DOHH2 (cell line): ENCODE data around the gene NHLRC2.

Experiments
- EZH2phosphoT487 ChIP-seq: fragments of 200-600 bp; sonication (generic); IDR thresholded peaks from 2 replicates; pipeline ENCODE4 v1.6.1; 2017; ENCODE audit warnings: borderline replicate concordance, mild to moderate bottlenecking, antibody characterized with exemption, low read length, moderate library complexity, mixed read lengths
- TF ChIP-seq, protein P1 (sequence below): fragments of 200-600 bp; sonication (generic); IDR thresholded peaks from one replicate; pipeline ENCODE4 v1.5.1; 2014; ENCODE audit warnings: antibody characterized with exemption, mild to moderate bottlenecking, low read depth, low read length; ENCODE audit not compliant: poor library complexity, severe bottlenecking

DNA sequence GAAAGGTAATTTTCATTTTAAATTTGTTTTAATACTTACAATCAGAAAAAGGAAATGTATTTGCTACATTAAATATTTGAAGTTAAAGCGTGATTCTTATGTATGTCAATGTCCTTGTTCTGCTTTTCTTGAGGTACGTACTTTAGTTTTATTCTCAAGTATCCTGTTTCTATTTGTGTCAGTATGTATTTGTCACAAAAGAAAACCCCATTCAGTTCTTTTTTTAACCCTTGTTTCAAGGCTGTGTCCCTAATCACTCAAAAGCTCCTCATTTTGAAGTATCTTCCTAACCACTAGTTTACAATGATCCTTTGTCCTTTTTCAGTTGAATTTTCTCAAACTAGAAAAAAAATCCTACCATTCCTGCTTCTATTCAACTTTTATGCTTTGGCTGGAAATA, 25.2 kb downstream of the NHLRC2 start:
- TF ChIP-seq, protein P1, sequence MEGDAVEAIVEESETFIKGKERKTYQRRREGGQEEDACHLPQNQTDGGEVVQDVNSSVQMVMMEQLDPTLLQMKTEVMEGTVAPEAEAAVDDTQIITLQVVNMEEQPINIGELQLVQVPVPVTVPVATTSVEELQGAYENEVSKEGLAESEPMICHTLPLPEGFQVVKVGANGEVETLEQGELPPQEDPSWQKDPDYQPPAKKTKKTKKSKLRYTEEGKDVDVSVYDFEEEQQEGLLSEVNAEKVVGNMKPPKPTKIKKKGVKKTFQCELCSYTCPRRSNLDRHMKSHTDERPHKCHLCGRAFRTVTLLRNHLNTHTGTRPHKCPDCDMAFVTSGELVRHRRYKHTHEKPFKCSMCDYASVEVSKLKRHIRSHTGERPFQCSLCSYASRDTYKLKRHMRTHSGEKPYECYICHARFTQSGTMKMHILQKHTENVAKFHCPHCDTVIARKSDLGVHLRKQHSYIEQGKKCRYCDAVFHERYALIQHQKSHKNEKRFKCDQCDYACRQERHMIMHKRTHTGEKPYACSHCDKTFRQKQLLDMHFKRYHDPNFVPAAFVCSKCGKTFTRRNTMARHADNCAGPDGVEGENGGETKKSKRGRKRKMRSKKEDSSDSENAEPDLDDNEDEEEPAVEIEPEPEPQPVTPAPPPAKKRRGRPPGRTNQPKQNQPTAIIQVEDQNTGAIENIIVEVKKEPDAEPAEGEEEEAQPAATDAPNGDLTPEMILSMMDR = no peak
- TF ChIP-seq EZH2phosphoT487 = no peak
